ENCODE results near the gene FAM114A1. TPM values are rescaled to one million over a fixed set of nuclear protein-coding genes. Genes with fewer than 3 reads are reported as not detected.

The FAM114A1 gene
- total RNA-seq = 322 and 343 TPM in 2 replicates

GRCh38 chr4:38867478-38868058 is at the start of gene FAM114A1:
Gene FAM114A1, plus strand, starts transcription at chr4:38867806. Its CDS starts 10,273 bp downstream, at chr4:38878079.

GRCh38 chr4:38856524-38857337 is 10.9 kb upstream of the FAM114A1 start, which contains the start of gene TLR6:
Gene TLR6, minus strand, starts transcription at chr4:38856817. Its CDS starts 27,344 bp downstream, at chr4:38829473.

Other genes starting within 250 kb of the FAM114A1 start
- gene KLF3, start 203.6 kb upstream of the FAM114A1 start, total RNA-seq = 8.6 and 12.9 TPM in 2 replicates
- not detected in 2 replicates for gene TLR10, start 84.8 kb upstream of the FAM114A1 start, total RNA-seq
- 1.2 and 1.9 TPM in 2 replicates for gene TLR1, start 63.0 kb upstream of the FAM114A1 start, total RNA-seq
- 0.58 and 2.7 TPM in 2 replicates for gene TLR6, start 11.0 kb upstream of the FAM114A1 start, total RNA-seq
- 1.4 and 2.0 TPM in 2 replicates for gene TMEM156, start 164.6 kb downstream of the FAM114A1 start, total RNA-seq
- 45.8 and 70.0 TPM in 2 replicates for gene KLHL5, start 194.4 kb downstream of the FAM114A1 start, total RNA-seq